Gastrocnemius medialis (tissue), 4 donors: ENCODE data around the gene ART5. TPM values are rescaled to one million over a fixed set of nuclear protein-coding genes. Genes with fewer than 3 reads are reported as not detected.

Experiments
- ATAC-seq, 2 donors: fragments of 150-250 bp; one replicate each; pipeline ENCODE4 v1.9.1; 2016
- DNase-seq, 2 donors: peaks; one replicate each; pipeline ENCODE4 v3.0.0-alpha.2; 2019
- H3K27ac ChIP-seq, 4 donors: fragments of 200-600 bp; sonication (generic); 1 replicate in 1 of 4; 2 replicates in 3 of 4; pipeline ENCODE4 v1.5.1; 2016 to 2018; ENCODE audit warnings: mild to moderate bottlenecking in 2 of 4, moderate library complexity in 1 of 4
- H3K27me3 ChIP-seq, 3 donors: fragments of 200-600 bp; sonication (generic) in 2 of 3; 1 replicate in 1 of 3; 2 replicates in 2 of 3; pipeline versions ENCODE4 v1.5.1 to v1.6.0; 2016 to 2019; ENCODE audit warnings: mild to moderate bottlenecking in 1 of 3, moderate library complexity in 1 of 3
- H3K36me3 ChIP-seq, 2 donors: fragments of 200-600 bp; sonication (generic) in 1 of 2; one replicate each; pipeline ENCODE4 v1.5.1; 2017 to 2018
- H3K4me1 ChIP-seq, 2 donors: fragments of 200-600 bp; sonication (generic) in 1 of 2; one replicate each; pipeline ENCODE4 v1.5.1; 2016 to 2017; ENCODE audit warnings: mild to moderate bottlenecking in 2 of 2
- H3K4me3 ChIP-seq, 4 donors: fragments of 200-600 bp; sonication (generic) in 3 of 4; 1 replicate in 1 of 4; 2 replicates in 3 of 4; pipeline ENCODE4 v1.5.1; 2016 to 2019; ENCODE audit warnings: mild to moderate bottlenecking in 2 of 4
- H3K9me3 ChIP-seq, 3 donors: fragments of 200-600 bp; sonication (generic) in 2 of 3; 1 replicate in 1 of 3; 2 replicates in 2 of 3; pipeline ENCODE4 v1.5.1; 2016 to 2019
- POLR2A ChIP-seq, 2 donors: fragments of 450-650 bp; IDR thresholded peaks; one replicate each; pipeline ENCODE4 v1.6.1; 2017; ENCODE audit warnings: antibody characterized with exemption in 2 of 2, mild to moderate bottlenecking in 2 of 2, moderate library complexity in 2 of 2
- in situ Hi-C, 4 donors: fragments of 200-750 bp; cut with MboI; loops; one replicate each; pipeline versions ENCODE4 v1.15.0 to v1.8.0; 2017; ENCODE audit warnings: low sequenced_read_pairs in 4 of 4
- intact Hi-C: fragments of 100-400 bp; cut with DNase I; formaldehyde crosslinking; loops from one replicate; pipeline ENCODE4 v1.15.1; 2023; ENCODE audit warnings: low total_unique reads
- total RNA-seq, 4 donors: library from RNA; depleted of rRNA; stranded (reverse); fragments of >200 nt; gene quantifications; one replicate each; pipeline versions ENCODE4 v1.1.0 to v1.2.3, GENCODE V29; 2016
- TF ChIP-seq, protein P1 (sequence below), 5 experiments: fragments of 450-650 bp in 3 of 5; fragments of 200-600 bp in 2 of 5; sonication (generic) in 2 of 5; IDR thresholded peaks in 4 of 5; conservative IDR thresholded peaks in 1 of 5; 1 replicate in 4 of 5; 2 replicates in 1 of 5; pipeline ENCODE4 v1.5.1; 2016 to 2019; ENCODE audit warnings: antibody characterized with exemption in 5 of 5, mild to moderate bottlenecking in 3 of 5, moderate library complexity in 3 of 5

ART5 gene
- total RNA-seq, 4 donors from 2014 or later = 1.1 to 8.5 (median 2.2) TPM

- H3K27me3 ChIP-seq = no peaks in the 10 kb centered on the region
- peak overlapping the region; percentile 67 to 88 (median 78) for H3K4me3 ChIP-seq
- no peaks in the 10 kb centered on the region for H3K36me3 ChIP-seq
- H3K4me1 ChIP-seq = peaks cover 32 to 47% of the 10 kb centered on the region in 2 donors
- H3K9me3 ChIP-seq = no peaks in the 10 kb centered on the region
- ATAC-seq (peak; percentile 67), DNase-seq (peak; percentile 91 to 96)
- in situ Hi-C loops = no loop called here
- intact Hi-C loops = loop anchor here (1.0 to 10.0 kb wide), 3 partner anchors 28 to 598 kb away; partner anchors contain the start of gene NUP98
- H3K27ac ChIP-seq = peak overlapping the region; percentile 97 to 100 (median 98)
- TF ChIP-seq, protein P1, sequence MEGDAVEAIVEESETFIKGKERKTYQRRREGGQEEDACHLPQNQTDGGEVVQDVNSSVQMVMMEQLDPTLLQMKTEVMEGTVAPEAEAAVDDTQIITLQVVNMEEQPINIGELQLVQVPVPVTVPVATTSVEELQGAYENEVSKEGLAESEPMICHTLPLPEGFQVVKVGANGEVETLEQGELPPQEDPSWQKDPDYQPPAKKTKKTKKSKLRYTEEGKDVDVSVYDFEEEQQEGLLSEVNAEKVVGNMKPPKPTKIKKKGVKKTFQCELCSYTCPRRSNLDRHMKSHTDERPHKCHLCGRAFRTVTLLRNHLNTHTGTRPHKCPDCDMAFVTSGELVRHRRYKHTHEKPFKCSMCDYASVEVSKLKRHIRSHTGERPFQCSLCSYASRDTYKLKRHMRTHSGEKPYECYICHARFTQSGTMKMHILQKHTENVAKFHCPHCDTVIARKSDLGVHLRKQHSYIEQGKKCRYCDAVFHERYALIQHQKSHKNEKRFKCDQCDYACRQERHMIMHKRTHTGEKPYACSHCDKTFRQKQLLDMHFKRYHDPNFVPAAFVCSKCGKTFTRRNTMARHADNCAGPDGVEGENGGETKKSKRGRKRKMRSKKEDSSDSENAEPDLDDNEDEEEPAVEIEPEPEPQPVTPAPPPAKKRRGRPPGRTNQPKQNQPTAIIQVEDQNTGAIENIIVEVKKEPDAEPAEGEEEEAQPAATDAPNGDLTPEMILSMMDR (IDR thresholded peaks at IDR 0.05 in 4 of 5, conservative IDR thresholded peaks at IDR 0.05 in 1 of 5) = no peak
- TF ChIP-seq POLR2A (IDR thresholded peaks at IDR 0.05) = peak; percentile 88 to 95
Observed at GRCh38 chr11:3642071-3642951, 519 bp upstream of the ART5 start.

DNA sequence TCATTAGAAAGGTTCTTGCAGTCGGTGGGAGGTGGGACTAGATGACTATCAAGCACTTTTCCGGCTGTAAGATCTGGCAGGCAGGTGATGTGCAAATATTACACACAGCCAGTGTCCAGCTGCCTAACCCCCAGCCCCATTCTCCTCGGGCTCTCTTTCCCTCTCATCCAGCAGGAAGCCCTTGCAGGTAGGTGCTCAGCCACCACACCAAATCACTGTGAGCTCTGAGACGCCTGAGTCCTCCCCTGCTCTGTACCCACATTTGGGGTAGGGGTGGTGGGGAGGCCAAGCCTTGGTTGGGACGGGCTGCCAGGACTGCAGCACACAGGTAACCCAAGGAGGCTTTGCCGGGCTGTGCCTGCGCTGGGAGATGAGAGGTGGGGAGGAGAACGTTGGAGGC lies 601 bp downstream of the ART5 start:
- H3K4me3 ChIP-seq = no peak overlapping the region
- H3K27ac ChIP-seq = peak overlapping the region; percentile 97 to 100 (median 98)
- in situ Hi-C loops (no loop called here), intact Hi-C loops (loop anchor here (10.0 kb wide), 1 partner anchor 596 kb away; no protein-coding TSS in a partner anchor)
- ATAC-seq (no peak), DNase-seq (no peak)
- H3K9me3 ChIP-seq = no peaks in the 10 kb centered on the region
- no peak for TF ChIP-seq POLR2A (IDR thresholded peaks at IDR 0.05)
- TF ChIP-seq, protein P1 (IDR thresholded peaks at IDR 0.05 in 4 of 5, conservative IDR thresholded peaks at IDR 0.05 in 1 of 5) = no peak
- peaks cover 22 to 35% of the 10 kb centered on the region in 2 donors for H3K4me1 ChIP-seq
- H3K27me3 ChIP-seq = no peaks in the 10 kb centered on the region
- no peaks in the 10 kb centered on the region for H3K36me3 ChIP-seq

DNA sequence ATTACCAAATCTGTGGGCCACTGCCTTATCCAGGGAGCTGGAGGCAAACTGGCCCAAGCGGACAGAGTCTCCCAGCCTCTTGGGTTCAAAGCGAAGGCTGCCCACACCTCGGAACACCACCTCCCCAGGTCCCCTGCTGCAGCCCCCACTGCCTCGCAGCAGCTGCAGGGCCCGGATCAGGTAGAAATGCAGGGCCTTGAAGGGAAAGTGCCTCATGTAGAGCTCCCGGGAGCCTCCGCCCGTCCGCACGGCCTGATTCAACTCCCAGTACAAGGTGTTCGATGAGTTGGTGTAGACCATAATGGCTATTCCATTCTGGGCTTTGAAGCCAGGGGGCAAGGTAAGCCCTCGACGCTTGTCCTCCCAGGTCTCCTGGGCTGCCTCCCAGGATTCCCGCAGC lies 2.0 kb downstream of the ART5 start:
- no peak overlapping the region for H3K4me3 ChIP-seq
- in situ Hi-C loops = no loop called here
- ATAC-seq (no peak), DNase-seq (no peak)
- H3K27ac ChIP-seq = peak overlapping the region in 1 of 4 donors; percentile 18
- no peaks in the 10 kb centered on the region for H3K36me3 ChIP-seq
- peaks cover 22 to 23% of the 10 kb centered on the region in 2 donors for H3K4me1 ChIP-seq
- H3K27me3 ChIP-seq = no peaks in the 10 kb centered on the region
- no peaks in the 10 kb centered on the region for H3K9me3 ChIP-seq
- intact Hi-C loops = loop anchor here (10.0 kb wide), 1 partner anchor 595 kb away; no protein-coding TSS in a partner anchor
- TF ChIP-seq, protein P1 (IDR thresholded peaks at IDR 0.05 in 4 of 5, conservative IDR thresholded peaks at IDR 0.05 in 1 of 5) = no peak
- no peak for TF ChIP-seq POLR2A (IDR thresholded peaks at IDR 0.05)

DNA sequence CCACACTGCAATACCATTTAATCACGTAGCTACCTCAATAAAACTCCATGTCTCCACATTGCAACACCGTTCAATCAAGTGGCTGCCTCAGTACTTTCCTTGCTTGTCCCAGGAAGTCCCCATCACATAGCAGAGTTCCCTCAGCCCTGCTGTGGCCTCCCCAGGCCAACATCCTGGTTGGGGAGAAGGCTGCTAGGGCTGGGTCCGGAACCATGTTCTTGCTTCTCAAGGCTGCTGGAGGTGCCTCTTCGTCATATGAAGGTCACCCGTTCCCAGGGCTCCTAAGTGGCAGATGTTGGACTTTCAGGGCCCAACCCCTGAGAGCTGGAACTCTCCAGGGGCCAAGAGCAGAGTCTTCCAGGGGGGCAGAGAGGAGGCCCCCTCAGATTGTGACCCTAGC lies 3.3 kb downstream of the ART5 start:
- in situ Hi-C loops = no loop called here
- no peak overlapping the region for H3K27ac ChIP-seq
- intact Hi-C loops = no loop called here
- no peaks in the 10 kb centered on the region for H3K9me3 ChIP-seq
- H3K27me3 ChIP-seq = no peaks in the 10 kb centered on the region
- no peak for DNase-seq
- H3K4me1 ChIP-seq = peaks cover 10 to 13% of the 10 kb centered on the region in 2 donors
- no peak for TF ChIP-seq POLR2A (IDR thresholded peaks at IDR 0.05)
- TF ChIP-seq, protein P1 (IDR thresholded peaks at IDR 0.05 in 4 of 5, conservative IDR thresholded peaks at IDR 0.05 in 1 of 5) = no peak
- H3K4me3 ChIP-seq = no peak overlapping the region
- no peaks in the 10 kb centered on the region for H3K36me3 ChIP-seq
- ATAC-seq = no peak
